OCI-LY3 (cell line): ENCODE results near the gene STAU1.
"Not testable (repeated sequence)": the region's sequence is repeated elsewhere in the genome, so short reads cannot be mapped to it uniquely, and the experiment has no call there.

Source experiments
- H2AFZ ChIP-seq: fragments of 200-600, 300-600 bp; shearing (Covaris generic); 2 replicates; pipeline ENCODE4 v1.6.0; 2014; ENCODE audit warnings: antibody characterized with exemption, low read depth, low read length
- H3K27ac ChIP-seq: fragments of 200-600, 300-600 bp; sonication (generic); 2 replicates; pipeline ENCODE4 v1.5.1; 2014; ENCODE audit warnings: mild to moderate bottlenecking, low read length, moderate library complexity, mixed read lengths
- H3K27me3 ChIP-seq: fragments of 200-600, 300-600 bp; sonication (generic); 2 replicates; pipeline ENCODE4 v1.6.1; 2014; ENCODE audit warnings: low read depth, low read length, mixed read lengths
- H3K36me3 ChIP-seq: fragments of 200-600, 300-600 bp; sonication (generic); replicated peaks from 2 replicates; pipeline ENCODE3; 2014; ENCODE audit warnings: low read depth, low read length, mixed read lengths
- H3K4me1 ChIP-seq: fragments of 300-600, 200-600 bp; sonication (generic); 2 replicates; pipeline ENCODE4 v1.6.1; 2014; ENCODE audit warnings: low read length, mixed read lengths
- H3K4me2 ChIP-seq: fragments of 200-600, 300-600 bp; sonication (generic); 2 replicates; pipeline ENCODE4 v1.6.1; 2014; ENCODE audit warnings: low read length, mixed read lengths
- H3K4me3 ChIP-seq: fragments of 300-600, 200-600 bp; sonication (generic); 2 replicates; pipeline ENCODE4 v1.5.1; 2014; ENCODE audit warnings: antibody characterized with exemption, mild to moderate bottlenecking, low read length, moderate library complexity
- H3K79me2 ChIP-seq: fragments of 300-600, 200-600 bp; shearing (Covaris generic); 2 replicates; pipeline ENCODE4 v1.6.1; 2014; ENCODE audit warnings: mild to moderate bottlenecking, low read length, mixed read lengths
- H3K9ac ChIP-seq: fragments of 300-600, 200-600 bp; shearing (Covaris generic); 2 replicates; pipeline ENCODE4 v1.6.0; 2014; ENCODE audit warnings: mild to moderate bottlenecking, low read length, moderate library complexity
- H3K9me3 ChIP-seq: fragments of 200-600, 300-600 bp; shearing (Covaris generic); 2 replicates; pipeline ENCODE4 v1.6.1; 2014; ENCODE audit warnings: low read length, mixed read lengths; ENCODE audit not compliant: insufficient read depth
- H4K20me1 ChIP-seq: fragments of 200-600, 300-600 bp; sonication (generic); 2 replicates; pipeline ENCODE4 v1.6.1; 2016; ENCODE audit warnings: low read length, mixed read lengths; ENCODE audit not compliant: insufficient read depth
- EZH2phosphoT487 ChIP-seq: fragments of 200-600 bp; shearing (Covaris generic); IDR thresholded peaks from 2 replicates; pipeline ENCODE4 v1.6.1; 2018; ENCODE audit warnings: antibody characterized with exemption, mixed run types, low read depth
- TF ChIP-seq, protein P1 (sequence below): fragments of 200-600, 300-600 bp; sonication (generic); IDR thresholded peaks from 2 replicates; pipeline ENCODE4 v1.5.1; 2014; ENCODE audit warnings: antibody characterized with exemption, low read length, low read depth

STAU1 gene

DNA sequence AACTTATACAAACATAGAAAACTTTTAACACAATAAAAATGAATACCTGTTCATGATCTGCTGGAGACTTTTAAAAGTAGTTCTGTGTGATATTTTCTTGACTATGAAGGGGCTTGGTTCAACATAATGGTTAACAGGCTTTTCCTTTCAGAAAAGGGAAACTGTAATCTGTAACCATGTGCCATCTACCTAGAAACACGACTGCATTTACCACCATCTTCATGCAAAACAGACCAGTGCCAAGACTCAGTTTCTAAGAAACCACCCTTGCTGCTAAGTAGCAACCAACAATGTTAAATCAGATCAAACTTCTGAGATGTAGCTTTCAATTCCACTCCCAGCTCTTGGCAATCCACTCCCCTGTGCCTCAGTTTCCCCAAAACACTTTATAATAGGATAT is 15.7 kb downstream of the STAU1 start:
- Histone ChIP-seq H4K20me1 (peaks cover 49% of the 10 kb centered on the region), H2AFZ (no peak overlapping the region), H3K27ac (no peak overlapping the region), H3K4me3 (no peak overlapping the region), H3K79me2 (peaks cover 93% of the 10 kb centered on the region), H3K9me3 (no peaks in the 10 kb centered on the region), H3K27me3 (no peaks in the 10 kb centered on the region), H3K9ac (no peak overlapping the region), H3K4me2 (no peak overlapping the region), H3K36me3 (peaks cover 27% of the 10 kb centered on the region), H3K4me1 (peaks cover 18% of the 10 kb centered on the region)
- TF ChIP-seq, protein P1, sequence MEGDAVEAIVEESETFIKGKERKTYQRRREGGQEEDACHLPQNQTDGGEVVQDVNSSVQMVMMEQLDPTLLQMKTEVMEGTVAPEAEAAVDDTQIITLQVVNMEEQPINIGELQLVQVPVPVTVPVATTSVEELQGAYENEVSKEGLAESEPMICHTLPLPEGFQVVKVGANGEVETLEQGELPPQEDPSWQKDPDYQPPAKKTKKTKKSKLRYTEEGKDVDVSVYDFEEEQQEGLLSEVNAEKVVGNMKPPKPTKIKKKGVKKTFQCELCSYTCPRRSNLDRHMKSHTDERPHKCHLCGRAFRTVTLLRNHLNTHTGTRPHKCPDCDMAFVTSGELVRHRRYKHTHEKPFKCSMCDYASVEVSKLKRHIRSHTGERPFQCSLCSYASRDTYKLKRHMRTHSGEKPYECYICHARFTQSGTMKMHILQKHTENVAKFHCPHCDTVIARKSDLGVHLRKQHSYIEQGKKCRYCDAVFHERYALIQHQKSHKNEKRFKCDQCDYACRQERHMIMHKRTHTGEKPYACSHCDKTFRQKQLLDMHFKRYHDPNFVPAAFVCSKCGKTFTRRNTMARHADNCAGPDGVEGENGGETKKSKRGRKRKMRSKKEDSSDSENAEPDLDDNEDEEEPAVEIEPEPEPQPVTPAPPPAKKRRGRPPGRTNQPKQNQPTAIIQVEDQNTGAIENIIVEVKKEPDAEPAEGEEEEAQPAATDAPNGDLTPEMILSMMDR, result no peak
- TF ChIP-seq EZH2phosphoT487, result no peak

DNA sequence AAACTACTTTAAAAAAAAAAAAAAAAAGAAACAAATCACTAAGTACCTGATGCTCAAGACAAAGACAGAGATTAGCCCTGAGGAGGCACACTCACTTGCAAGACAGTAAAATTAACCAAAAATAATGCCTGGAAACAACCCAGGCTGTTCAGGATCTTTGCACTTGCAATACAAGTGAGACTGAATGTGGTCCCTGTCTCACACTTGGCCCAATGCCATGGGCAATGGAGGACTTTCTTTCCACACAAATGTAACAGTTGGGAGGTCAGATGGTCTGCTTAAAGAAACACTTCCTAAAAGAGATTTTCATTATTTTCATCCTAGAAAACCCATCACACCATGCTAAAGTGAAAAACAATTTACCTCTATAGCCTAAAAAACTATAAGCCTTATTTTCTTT is 16.2 kb downstream of the STAU1 start:
- peaks cover 27% of the 10 kb centered on the region for H3K36me3 ChIP-seq
- no peaks in the 10 kb centered on the region for H3K9me3 ChIP-seq
- no peak overlapping the region for H3K27ac ChIP-seq
- peaks cover 54% of the 10 kb centered on the region for H4K20me1 ChIP-seq
- peaks cover 23% of the 10 kb centered on the region for H3K4me1 ChIP-seq
- H3K4me2 ChIP-seq, result no peak overlapping the region
- TF ChIP-seq, protein P1, result no peak
- TF ChIP-seq EZH2phosphoT487, result no peak
- no peaks in the 10 kb centered on the region for H3K27me3 ChIP-seq
- no peak overlapping the region for H3K4me3 ChIP-seq
- H2AFZ ChIP-seq, result no peak overlapping the region
- H3K79me2 ChIP-seq, result peaks cover 93% of the 10 kb centered on the region
- H3K9ac ChIP-seq, result no peak overlapping the region

DNA sequence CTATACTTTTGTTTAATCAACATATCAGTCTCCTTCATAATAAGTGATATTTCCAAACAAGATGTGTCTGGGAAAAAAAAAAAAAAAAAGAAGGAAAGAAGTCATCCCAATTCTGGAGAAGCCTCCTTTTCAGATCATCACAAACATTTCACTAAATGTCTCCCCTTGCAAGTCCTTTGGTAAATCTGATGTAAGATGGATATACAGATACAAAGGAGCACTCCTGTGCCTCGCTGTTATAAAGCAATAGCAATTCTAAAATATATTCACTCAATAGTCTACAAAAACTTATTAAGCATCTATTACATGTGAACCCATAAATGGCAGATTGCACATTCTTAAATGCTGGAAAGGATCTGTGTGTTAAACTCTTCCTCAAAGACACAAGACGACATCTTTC is 17.4 kb downstream of the STAU1 start:
- Histone ChIP-seq H3K36me3 (peaks cover 25% of the 10 kb centered on the region), H3K9ac (no peak overlapping the region), H3K4me1 (peaks cover 29% of the 10 kb centered on the region), H4K20me1 (peaks cover 57% of the 10 kb centered on the region), H2AFZ (no peak overlapping the region), H3K79me2 (peaks cover 94% of the 10 kb centered on the region), H3K27ac (no peak overlapping the region), H3K9me3 (no peaks in the 10 kb centered on the region), H3K4me3 (no peak overlapping the region), H3K4me2 (no peak overlapping the region), H3K27me3 (no peaks in the 10 kb centered on the region)
- TF ChIP-seq, protein P1, result no peak
- no peak for TF ChIP-seq EZH2phosphoT487

DNA sequence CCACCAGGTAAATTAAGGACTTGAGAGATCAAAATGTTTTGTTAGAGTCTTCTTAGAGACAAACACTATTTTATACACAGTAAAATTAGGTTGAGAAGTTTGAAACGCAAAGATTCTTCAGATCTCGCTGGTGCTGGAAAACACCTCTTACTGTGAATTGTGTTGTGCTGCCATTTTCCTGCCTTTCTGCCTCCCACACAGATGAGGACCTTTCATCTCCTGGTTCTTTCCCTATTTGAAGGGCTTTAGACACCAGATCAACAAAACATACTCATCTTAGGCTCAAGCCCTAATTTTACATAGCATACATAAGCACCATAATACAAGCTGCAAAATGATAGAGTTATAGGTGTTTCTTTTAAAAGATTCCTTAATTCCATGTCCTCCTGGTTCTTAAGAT is 18.6 kb downstream of the STAU1 start:
- Histone ChIP-seq H3K9ac (no peak overlapping the region), H3K79me2 (peaks cover 91% of the 10 kb centered on the region), H3K4me3 (no peak overlapping the region), H3K4me1 (peaks cover 34% of the 10 kb centered on the region), H3K36me3 (peaks cover 29% of the 10 kb centered on the region), H3K4me2 (no peak overlapping the region), H3K27ac (no peak overlapping the region), H2AFZ (no peak overlapping the region), H3K9me3 (no peaks in the 10 kb centered on the region), H3K27me3 (no peaks in the 10 kb centered on the region), H4K20me1 (peaks cover 60% of the 10 kb centered on the region)
- no peak for TF ChIP-seq EZH2phosphoT487
- TF ChIP-seq, protein P1, result no peak

DNA sequence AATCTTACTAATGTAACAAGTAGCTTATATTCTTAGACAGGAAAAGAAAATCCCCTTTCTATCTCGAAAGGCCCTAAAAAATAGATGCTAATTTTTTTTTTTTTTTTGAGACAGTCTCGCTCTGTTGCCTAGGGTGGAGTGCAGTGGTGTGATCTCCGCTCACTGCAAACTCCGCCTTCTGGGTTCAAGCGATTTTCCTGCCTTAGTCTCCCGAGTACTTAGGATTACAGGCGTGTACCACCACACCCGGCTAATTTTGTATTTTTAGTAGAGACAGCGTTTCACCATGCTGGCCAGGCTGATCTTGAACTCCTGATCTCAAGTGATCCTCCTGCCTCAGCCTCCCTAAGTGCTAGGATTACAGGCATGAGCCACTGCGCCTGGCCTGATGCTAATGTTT is 19.3 kb downstream of the STAU1 start:
- H3K36me3 ChIP-seq, result peaks cover 32% of the 10 kb centered on the region
- peaks cover 91% of the 10 kb centered on the region for H3K79me2 ChIP-seq
- H3K4me1 ChIP-seq, result peaks cover 34% of the 10 kb centered on the region

More for the DNA sequence above, 19.3 kb downstream of the STAU1 start:
- H3K4me2 ChIP-seq, H2AFZ ChIP-seq, H3K4me3 ChIP-seq, H3K9me3 ChIP-seq, H3K9ac ChIP-seq, H3K27ac ChIP-seq, H3K27me3 ChIP-seq: not testable (repeated sequence)
- H4K20me1 ChIP-seq, result peaks cover 60% of the 10 kb centered on the region
